Lower lobe of right lung (tissue), 2 donors: ENCODE measurements around the gene PROSER2. TPM values are rescaled to one million over a fixed set of nuclear protein-coding genes. Genes with fewer than 3 reads are reported as not detected.

Experiments
- ATAC-seq, 2 donors: fragments of 200-7000 bp; cut with Tn5 transposase; one replicate each; pipeline ENCODE4 v1.9.1; 2020 to 2022; ENCODE audit warnings: mild to moderate bottlenecking in 2 of 2, moderate library complexity in 2 of 2
- DNase-seq: peaks from one replicate; pipeline ENCODE4 v3.0.0-alpha.2; 2020
- H3K27ac ChIP-seq: fragments of 200-600 bp; one replicate; pipeline ENCODE4 v1.8.0; 2022
- H3K27me3 ChIP-seq: fragments of 200-600 bp; one replicate; pipeline ENCODE4 v1.8.0; 2022; ENCODE audit warnings: low read depth
- H3K36me3 ChIP-seq: fragments of 200-600 bp; one replicate; pipeline ENCODE4 v1.8.0; 2022; ENCODE audit warnings: mild to moderate bottlenecking
- H3K4me1 ChIP-seq: fragments of 200-600 bp; one replicate; pipeline ENCODE4 v1.8.0; 2022
- H3K4me3 ChIP-seq: fragments of 200-600 bp; one replicate; pipeline ENCODE4 v1.8.0; 2022; ENCODE audit warnings: mild to moderate bottlenecking
- H3K9me3 ChIP-seq: fragments of 200-600 bp; one replicate; pipeline ENCODE4 v1.8.0; 2022
- CTCF ChIP-seq: fragments of 200-600 bp; IDR thresholded peaks from one replicate; pipeline ENCODE4 v1.8.0; 2022; ENCODE audit warnings: antibody characterized with exemption, mild to moderate bottlenecking
- intact Hi-C: fragments of 100-400 bp; cut with DNase I; formaldehyde crosslinking; loops from one replicate; pipeline ENCODE4 v1.11.0; 2022
- total RNA-seq: library from RNA; stranded (reverse); fragmentation: NEBNext Ultra II Directional; extraction: Animal tissue kit (Norgen Biotek cat#: 25700); gene quantifications from one replicate; pipeline ENCODE4 v1.2.1, GENCODE V29; 2021
- donor health status: DM: no; HTN: yes; CAD: no; lungs with severe emphysema.

The PROSER2 gene
- total RNA-seq, 1 donor from 2014 or later = 18.0 TPM

DNA sequence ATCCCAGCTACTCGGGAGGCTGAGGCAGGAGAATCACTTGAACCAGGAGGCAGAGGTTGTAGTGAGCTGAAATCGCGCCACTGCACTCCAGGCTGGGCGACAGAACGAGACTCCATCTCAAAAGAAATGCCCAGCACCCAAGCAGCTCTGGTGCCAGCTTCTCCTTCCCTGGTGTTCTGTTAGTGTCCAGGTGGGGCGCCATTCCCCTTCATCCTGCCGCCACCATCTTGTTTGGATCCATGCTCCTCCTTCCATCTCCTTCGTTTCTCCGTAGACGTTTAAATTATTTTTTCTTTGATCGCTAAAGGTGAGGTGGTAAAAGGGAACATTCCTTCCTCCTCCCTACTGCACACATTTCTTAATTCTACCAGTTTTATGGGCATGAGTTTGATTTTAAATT, 30.3 kb downstream of the PROSER2 start:
- Histone ChIP-seq H3K4me3 (no peak overlapping the region), H3K27ac (no peak overlapping the region), H3K4me1 (no peaks in the 10 kb centered on the region), H3K36me3 (peaks cover 60% of the 10 kb centered on the region), H3K27me3 (no peaks in the 10 kb centered on the region), H3K9me3 (no peaks in the 10 kb centered on the region)
- intact Hi-C loops = no loop called here
- DNase-seq (no peak), ATAC-seq (no peak)
- TF ChIP-seq CTCF = peak; percentile 9

GRCh38 chr10:11854301-11854700, 31.1 kb downstream of the PROSER2 start:
- H3K27ac ChIP-seq = no peak overlapping the region
- H3K9me3 ChIP-seq = no peaks in the 10 kb centered on the region
- ATAC-seq (no peak), DNase-seq (no peak)
- intact Hi-C loops = no loop called here
- H3K4me1 ChIP-seq = no peaks in the 10 kb centered on the region
- H3K4me3 ChIP-seq = no peak overlapping the region
- H3K27me3 ChIP-seq = no peaks in the 10 kb centered on the region
- TF ChIP-seq CTCF = no peak
- peaks cover 60% of the 10 kb centered on the region for H3K36me3 ChIP-seq

DNA sequence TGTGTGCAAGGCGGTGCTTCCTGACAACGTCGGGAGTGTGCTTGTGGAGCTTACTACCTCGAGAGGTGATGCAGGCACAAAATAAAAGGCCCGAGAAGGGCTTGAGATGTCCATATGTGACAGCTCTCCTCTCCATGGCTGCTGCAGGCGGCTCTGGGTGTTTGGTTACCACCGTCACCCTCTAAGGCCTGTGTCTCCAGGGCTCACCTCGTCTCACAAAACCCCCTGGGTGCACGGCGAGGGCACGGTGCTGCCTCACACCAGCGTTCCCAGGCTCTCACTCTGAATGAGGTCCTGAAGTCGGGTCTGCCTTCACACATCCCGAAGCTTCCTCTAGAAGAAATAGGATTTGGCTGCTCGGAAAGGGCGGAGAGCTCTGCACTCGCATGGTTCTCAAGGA, 32.9 kb downstream of the PROSER2 start:
- no peak overlapping the region for H3K4me3 ChIP-seq
- no peak for DNase-seq
- no peaks in the 10 kb centered on the region for H3K4me1 ChIP-seq
- no peak for ATAC-seq
- intact Hi-C loops = no loop called here
- H3K27ac ChIP-seq = no peak overlapping the region
- H3K27me3 ChIP-seq = no peaks in the 10 kb centered on the region
- no peaks in the 10 kb centered on the region for H3K9me3 ChIP-seq
- no peak for TF ChIP-seq CTCF
- H3K36me3 ChIP-seq = peaks cover 67% of the 10 kb centered on the region

DNA sequence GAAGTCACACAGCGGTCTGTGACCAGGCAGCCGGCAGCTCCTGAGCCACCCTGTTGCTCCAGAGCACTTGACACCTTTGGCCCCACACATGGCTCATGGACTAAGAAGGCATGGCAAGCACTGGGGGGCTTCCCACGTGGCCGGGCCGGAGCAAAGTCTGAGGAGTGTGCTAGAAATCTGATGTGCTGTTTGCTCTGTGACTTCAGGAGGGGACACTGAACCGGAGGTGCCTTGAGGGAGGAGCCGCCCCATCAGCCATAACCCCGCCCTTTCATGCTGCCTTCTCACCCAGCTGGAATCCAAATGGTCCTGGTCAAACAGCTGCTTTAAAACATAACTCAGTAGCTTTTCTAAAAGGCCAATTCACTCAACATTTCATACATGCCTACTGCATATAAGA, 33.5 kb downstream of the PROSER2 start:
- Histone ChIP-seq H3K4me3 (no peak overlapping the region), H3K36me3 (peaks cover 63% of the 10 kb centered on the region), H3K4me1 (no peaks in the 10 kb centered on the region), H3K27ac (no peak overlapping the region), H3K27me3 (no peaks in the 10 kb centered on the region), H3K9me3 (no peaks in the 10 kb centered on the region)
- TF ChIP-seq CTCF = no peak
- DNase-seq = no peak
- ATAC-seq = peak in 1 of 2 donors; percentile 31
- intact Hi-C loops = no loop called here

GRCh38 chr10:11858093-11858492, 34.9 kb downstream of the PROSER2 start:
- intact Hi-C loops = no loop called here
- Histone ChIP-seq H3K27me3 (no peaks in the 10 kb centered on the region), H3K36me3 (peaks cover 49% of the 10 kb centered on the region), H3K4me3 (no peak overlapping the region), H3K4me1 (no peaks in the 10 kb centered on the region), H3K27ac (no peak overlapping the region), H3K9me3 (no peaks in the 10 kb centered on the region)
- TF ChIP-seq CTCF = no peak
- ATAC-seq (no peak), DNase-seq (no peak)

GRCh38 chr10:11861341-11861740, 38.2 kb downstream of the PROSER2 start:
- H3K27ac ChIP-seq = no peak overlapping the region
- H3K9me3 ChIP-seq = no peaks in the 10 kb centered on the region
- intact Hi-C loops = no loop called here
- no peaks in the 10 kb centered on the region for H3K4me1 ChIP-seq
- TF ChIP-seq CTCF = no peak
- H3K27me3 ChIP-seq = no peaks in the 10 kb centered on the region
- DNase-seq (no peak), ATAC-seq (no peak)
- H3K36me3 ChIP-seq = peaks cover 32% of the 10 kb centered on the region
- no peak overlapping the region for H3K4me3 ChIP-seq
